ENCODE results near the gene MYH3.

GRCh38 chr17:10663231-10663630 lies 6.1 kb upstream of the MYH3 start:
- TF ChIP-seq CTCF (IDR thresholded peaks at IDR 0.05): no peak
- no peak for TF ChIP-seq POLR2A (IDR thresholded peaks at IDR 0.05)
- TF ChIP-seq POLR2AphosphoS5 (IDR thresholded peaks at IDR 0.05): no peak

All from transverse colon (tissue), 4 donors.